GM12865 (cell line): ENCODE measurements around the gene FERMT2.
A peak's percentile ranks its signal among the peaks of the same experiment; 100 is the strongest.

Experiments
- DNase-seq: peaks from one replicate; pipeline ENCODE4 v3.0.0; 2010; ENCODE audit warnings: low read depth
- H3K4me3 ChIP-seq: 2 replicates; pipeline ENCODE4 v1.5.1; 2011; ENCODE audit warnings: mild to moderate bottlenecking, low read depth, low read length, control low read depth
- CTCF ChIP-seq: IDR thresholded peaks from 2 replicates; pipeline ENCODE4 v1.5.1; 2011; ENCODE audit warnings: low read length, control low read depth, low read depth, inconsistent platforms; ENCODE audit not compliant: insufficient read depth; ENCODE audit errors: missing control alignments

Gene FERMT2

GRCh38 chr14:52944254-52944653 lies 6.6 kb downstream of the FERMT2 start:
- no peak for DNase-seq
- no peak for TF ChIP-seq CTCF
- no peak overlapping the region for H3K4me3 ChIP-seq

DNA sequence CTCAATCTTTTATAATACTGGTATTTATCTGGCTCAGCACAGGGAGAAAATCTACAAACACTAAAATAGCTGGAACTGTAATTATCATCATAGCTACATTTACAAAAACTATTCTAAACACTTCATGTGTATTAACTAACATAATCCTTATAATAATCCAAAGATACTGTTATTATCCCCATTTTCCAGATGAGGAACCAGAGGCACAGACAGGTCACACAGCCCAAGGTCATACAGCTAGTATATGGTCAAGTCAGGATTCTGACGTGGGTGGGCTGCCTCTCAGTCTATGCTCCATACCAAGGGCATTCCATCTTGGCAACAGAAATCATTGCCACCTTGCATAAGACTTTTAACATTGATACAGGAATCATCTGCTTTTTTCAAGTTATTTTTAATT lies 11.4 kb downstream of the FERMT2 start:
- H3K4me3 ChIP-seq = no peak overlapping the region
- TF ChIP-seq CTCF = no peak
- no peak for DNase-seq

DNA sequence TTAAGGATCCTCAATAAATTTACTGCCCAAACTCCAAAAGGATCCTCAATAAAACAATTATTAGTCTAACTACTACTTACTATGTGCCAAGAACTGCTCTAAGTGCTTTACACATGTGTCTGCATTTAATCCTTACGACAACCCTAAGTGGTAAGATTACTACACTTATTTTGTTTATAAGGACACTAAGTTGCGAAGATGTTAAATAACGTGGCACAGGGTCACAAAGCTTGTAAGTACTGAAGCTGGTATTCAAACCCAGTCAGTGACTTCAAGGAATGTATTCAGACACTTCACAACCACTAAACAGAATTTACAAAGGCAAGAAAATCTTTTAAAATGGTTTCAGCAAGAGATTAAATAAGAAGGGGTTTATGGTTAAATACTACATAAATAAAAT lies 13.0 kb downstream of the FERMT2 start:
- DNase-seq = no peak
- no peak overlapping the region for H3K4me3 ChIP-seq
- no peak for TF ChIP-seq CTCF

GRCh38 chr14:52937306-52937705 lies 13.5 kb downstream of the FERMT2 start:
- H3K4me3 ChIP-seq = no peak overlapping the region
- TF ChIP-seq CTCF = no peak
- peak; percentile 21 for DNase-seq

DNA sequence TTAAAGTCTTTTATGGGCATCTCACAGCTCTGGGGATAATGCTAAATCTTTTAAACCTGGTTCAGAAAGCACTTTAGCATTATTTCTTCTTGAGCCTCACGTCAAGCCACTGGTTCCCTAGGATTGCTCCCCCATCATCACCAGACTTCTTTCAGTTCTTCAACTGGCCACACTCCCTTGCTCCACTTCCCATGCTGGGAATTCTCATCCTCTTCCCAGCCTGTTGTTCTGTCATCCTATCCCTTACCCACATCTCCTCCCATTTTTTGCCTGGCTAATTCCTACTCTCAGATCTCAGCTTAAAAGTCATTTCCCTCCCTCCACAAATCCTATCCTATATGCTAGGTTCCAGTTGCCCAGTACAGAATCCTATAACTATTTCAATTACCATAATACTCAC lies 14.4 kb downstream of the FERMT2 start:
- no peak for DNase-seq
- no peak for TF ChIP-seq CTCF
- H3K4me3 ChIP-seq = no peak overlapping the region

DNA sequence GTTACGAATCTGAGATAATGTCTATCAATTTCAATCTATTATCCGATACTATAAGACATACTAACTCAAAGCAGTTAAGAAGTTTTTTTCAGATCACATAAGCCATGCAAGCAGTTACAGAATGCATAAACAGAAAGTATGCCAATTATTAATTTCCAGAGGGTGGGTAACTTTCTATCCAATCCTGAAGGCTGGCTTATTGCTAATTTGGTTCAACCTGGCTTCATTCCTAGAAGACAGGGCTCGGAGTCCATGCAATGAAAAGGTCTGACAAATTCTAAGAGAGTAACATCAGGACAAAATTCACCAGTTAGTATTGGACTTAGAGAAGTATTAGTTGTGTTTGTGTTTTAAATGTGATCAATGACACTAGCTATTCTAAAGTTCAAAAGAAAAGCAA lies 15.0 kb downstream of the FERMT2 start:
- no peak for DNase-seq
- no peak overlapping the region for H3K4me3 ChIP-seq
- TF ChIP-seq CTCF = no peak

GRCh38 chr14:52934762-52935161 lies 16.1 kb downstream of the FERMT2 start:
- no peak for DNase-seq
- no peak overlapping the region for H3K4me3 ChIP-seq
- no peak for TF ChIP-seq CTCF
